Lower lobe of right lung (tissue), 2 donors: ENCODE data around the gene PFKFB3. TPM values are rescaled to one million over a fixed set of nuclear protein-coding genes. Genes with fewer than 3 reads are reported as not detected.

ENCODE experiments used
- ATAC-seq, 2 donors: fragments of 200-7000 bp; cut with Tn5 transposase; one replicate each; pipeline ENCODE4 v1.9.1; 2020 to 2022; ENCODE audit warnings: mild to moderate bottlenecking in 2 of 2, moderate library complexity in 2 of 2
- DNase-seq: peaks from one replicate; pipeline ENCODE4 v3.0.0-alpha.2; 2020
- H3K27ac ChIP-seq: fragments of 200-600 bp; one replicate; pipeline ENCODE4 v1.8.0; 2022
- H3K27me3 ChIP-seq: fragments of 200-600 bp; one replicate; pipeline ENCODE4 v1.8.0; 2022; ENCODE audit warnings: low read depth
- H3K36me3 ChIP-seq: fragments of 200-600 bp; one replicate; pipeline ENCODE4 v1.8.0; 2022; ENCODE audit warnings: mild to moderate bottlenecking
- H3K4me1 ChIP-seq: fragments of 200-600 bp; one replicate; pipeline ENCODE4 v1.8.0; 2022
- H3K4me3 ChIP-seq: fragments of 200-600 bp; one replicate; pipeline ENCODE4 v1.8.0; 2022; ENCODE audit warnings: mild to moderate bottlenecking
- H3K9me3 ChIP-seq: fragments of 200-600 bp; one replicate; pipeline ENCODE4 v1.8.0; 2022
- intact Hi-C: fragments of 100-400 bp; cut with DNase I; formaldehyde crosslinking; loops from one replicate; pipeline ENCODE4 v1.11.0; 2022
- total RNA-seq: library from RNA; stranded (reverse); fragmentation: NEBNext Ultra II Directional; extraction: Animal tissue kit (Norgen Biotek cat#: 25700); gene quantifications from one replicate; pipeline ENCODE4 v1.2.1, GENCODE V29; 2021
- TF ChIP-seq, protein P1 (sequence below): fragments of 200-600 bp; IDR thresholded peaks from one replicate; pipeline ENCODE4 v1.8.0; 2022; ENCODE audit warnings: antibody characterized with exemption, mild to moderate bottlenecking
- donor health status: DM: no; HTN: yes; CAD: no; lungs with severe emphysema.

The PFKFB3 gene
- total RNA-seq, 1 donor from 2014 or later = 78.5 TPM

DNA sequence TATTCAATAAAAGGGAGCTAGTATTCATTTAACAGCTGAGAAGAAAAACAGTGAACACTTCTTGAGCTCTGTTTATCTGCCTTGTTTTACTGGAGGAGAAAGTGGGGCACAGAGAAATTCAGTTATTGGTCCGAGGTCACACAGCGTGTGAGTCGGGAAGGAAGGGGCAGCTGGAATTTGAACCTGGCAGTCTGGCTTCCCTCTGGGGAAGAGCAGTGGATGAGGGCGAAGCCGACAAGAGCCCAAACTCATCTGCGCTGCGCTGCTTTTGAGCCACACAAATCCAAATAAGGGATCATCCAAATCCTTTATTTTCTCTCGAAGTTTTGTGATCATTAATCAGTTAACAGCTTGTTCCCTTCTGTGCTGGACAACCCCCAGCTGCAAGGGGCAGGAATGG is 23.7 kb upstream of the PFKFB3 start:
- intact Hi-C loops = no loop called here

DNA sequence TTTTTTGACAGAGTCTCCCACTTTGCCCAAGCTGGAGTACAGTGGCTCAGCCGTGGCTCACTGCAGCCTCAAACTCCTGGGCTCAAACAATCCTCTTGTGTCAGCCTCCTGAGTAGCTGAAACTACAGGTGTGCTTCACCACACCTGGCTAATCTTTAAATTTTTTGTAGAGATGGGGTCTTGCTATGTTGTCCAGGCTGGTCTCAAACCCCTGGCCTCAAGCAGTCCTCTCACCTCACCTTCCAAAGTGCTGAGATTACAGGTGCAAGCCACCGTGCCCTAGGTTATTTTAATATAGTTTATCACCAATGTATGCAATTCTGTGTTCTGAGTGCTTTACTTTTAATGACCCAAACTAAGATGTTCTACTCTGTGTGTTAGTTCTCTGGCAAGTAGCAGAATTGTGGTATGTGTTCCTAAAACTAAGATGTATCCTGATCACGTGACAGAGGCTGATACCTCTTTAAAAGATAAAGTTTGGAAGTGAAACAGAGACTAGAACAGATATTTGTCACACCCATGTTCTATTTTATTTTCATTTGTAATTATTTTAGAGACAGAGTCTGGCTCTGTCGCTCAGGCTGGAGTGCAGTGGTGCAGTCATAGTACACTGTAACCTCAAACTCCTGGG is 22.1 kb upstream of the PFKFB3 start:
- no peaks in the 10 kb centered on the region for H3K9me3 ChIP-seq
- ATAC-seq = no peak
- no peak overlapping the region for H3K4me3 ChIP-seq
- H3K27ac ChIP-seq = no peak overlapping the region
- H3K36me3 ChIP-seq = no peaks in the 10 kb centered on the region
- peaks cover 23% of the 10 kb centered on the region for H3K4me1 ChIP-seq
- no peak for DNase-seq
- no peaks in the 10 kb centered on the region for H3K27me3 ChIP-seq
- intact Hi-C loops = no loop called here
- TF ChIP-seq, protein P1, sequence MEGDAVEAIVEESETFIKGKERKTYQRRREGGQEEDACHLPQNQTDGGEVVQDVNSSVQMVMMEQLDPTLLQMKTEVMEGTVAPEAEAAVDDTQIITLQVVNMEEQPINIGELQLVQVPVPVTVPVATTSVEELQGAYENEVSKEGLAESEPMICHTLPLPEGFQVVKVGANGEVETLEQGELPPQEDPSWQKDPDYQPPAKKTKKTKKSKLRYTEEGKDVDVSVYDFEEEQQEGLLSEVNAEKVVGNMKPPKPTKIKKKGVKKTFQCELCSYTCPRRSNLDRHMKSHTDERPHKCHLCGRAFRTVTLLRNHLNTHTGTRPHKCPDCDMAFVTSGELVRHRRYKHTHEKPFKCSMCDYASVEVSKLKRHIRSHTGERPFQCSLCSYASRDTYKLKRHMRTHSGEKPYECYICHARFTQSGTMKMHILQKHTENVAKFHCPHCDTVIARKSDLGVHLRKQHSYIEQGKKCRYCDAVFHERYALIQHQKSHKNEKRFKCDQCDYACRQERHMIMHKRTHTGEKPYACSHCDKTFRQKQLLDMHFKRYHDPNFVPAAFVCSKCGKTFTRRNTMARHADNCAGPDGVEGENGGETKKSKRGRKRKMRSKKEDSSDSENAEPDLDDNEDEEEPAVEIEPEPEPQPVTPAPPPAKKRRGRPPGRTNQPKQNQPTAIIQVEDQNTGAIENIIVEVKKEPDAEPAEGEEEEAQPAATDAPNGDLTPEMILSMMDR = no peak

More for the DNA sequence above, 23.7 kb upstream of the PFKFB3 start:
- no peak for ATAC-seq
- no peaks in the 10 kb centered on the region for H3K27me3 ChIP-seq
- DNase-seq = no peak
- no peaks in the 10 kb centered on the region for H3K36me3 ChIP-seq
- H3K4me1 ChIP-seq = peaks cover 23% of the 10 kb centered on the region
- no peak overlapping the region for H3K27ac ChIP-seq
- H3K9me3 ChIP-seq = no peaks in the 10 kb centered on the region
- TF ChIP-seq, protein P1 = no peak
- H3K4me3 ChIP-seq = no peak overlapping the region

GRCh38 chr10:6181249-6181648 is 21.5 kb upstream of the PFKFB3 start:
- DNase-seq (no peak), ATAC-seq (no peak)
- TF ChIP-seq, protein P1 = no peak
- Histone ChIP-seq H3K27ac (no peak overlapping the region), H3K4me1 (peaks cover 18% of the 10 kb centered on the region), H3K4me3 (no peak overlapping the region), H3K36me3 (no peaks in the 10 kb centered on the region), H3K9me3 (no peaks in the 10 kb centered on the region), H3K27me3 (no peaks in the 10 kb centered on the region)
- intact Hi-C loops = no loop called here

DNA sequence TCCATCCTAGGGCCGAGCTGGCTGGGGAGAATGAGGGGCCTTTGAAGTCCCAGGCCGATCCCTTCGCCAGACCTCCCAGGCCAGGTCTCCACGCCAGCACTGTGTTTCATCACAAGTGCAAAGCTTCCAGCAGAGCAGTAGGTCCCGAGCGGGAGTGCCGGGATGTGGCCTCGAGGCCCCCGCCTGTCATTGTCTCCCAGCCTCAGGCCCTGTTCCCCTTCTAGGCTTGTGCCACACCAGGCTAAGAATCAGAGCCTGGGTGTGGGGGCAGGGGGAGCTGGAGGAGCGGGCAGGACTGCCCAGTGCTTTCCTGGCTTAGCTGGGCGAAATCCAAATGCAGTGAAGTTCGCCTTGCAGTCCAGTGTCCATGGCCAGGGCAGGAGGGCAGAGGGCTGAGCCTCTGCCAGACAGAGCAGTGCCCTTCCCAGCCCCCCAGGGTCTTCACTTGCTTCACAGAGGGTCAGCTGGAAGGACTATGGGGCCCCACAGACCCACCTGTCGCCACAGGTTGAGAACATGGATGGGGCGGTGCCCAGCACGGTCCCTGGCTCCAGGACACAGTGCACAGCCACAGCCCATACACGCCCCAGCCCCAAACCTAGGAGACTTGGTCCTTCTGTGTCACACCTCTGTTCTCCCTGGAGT is 20.2 kb upstream of the PFKFB3 start:
- TF ChIP-seq, protein P1 = no peak
- H3K36me3 ChIP-seq = no peaks in the 10 kb centered on the region
- intact Hi-C loops = no loop called here
- no peak overlapping the region for H3K4me3 ChIP-seq
- peak in 1 of 2 donors; percentile 42 for ATAC-seq
- no peaks in the 10 kb centered on the region for H3K9me3 ChIP-seq
- no peak for DNase-seq
- no peaks in the 10 kb centered on the region for H3K27me3 ChIP-seq
- H3K4me1 ChIP-seq = peaks cover 8% of the 10 kb centered on the region
- no peak overlapping the region for H3K27ac ChIP-seq

DNA sequence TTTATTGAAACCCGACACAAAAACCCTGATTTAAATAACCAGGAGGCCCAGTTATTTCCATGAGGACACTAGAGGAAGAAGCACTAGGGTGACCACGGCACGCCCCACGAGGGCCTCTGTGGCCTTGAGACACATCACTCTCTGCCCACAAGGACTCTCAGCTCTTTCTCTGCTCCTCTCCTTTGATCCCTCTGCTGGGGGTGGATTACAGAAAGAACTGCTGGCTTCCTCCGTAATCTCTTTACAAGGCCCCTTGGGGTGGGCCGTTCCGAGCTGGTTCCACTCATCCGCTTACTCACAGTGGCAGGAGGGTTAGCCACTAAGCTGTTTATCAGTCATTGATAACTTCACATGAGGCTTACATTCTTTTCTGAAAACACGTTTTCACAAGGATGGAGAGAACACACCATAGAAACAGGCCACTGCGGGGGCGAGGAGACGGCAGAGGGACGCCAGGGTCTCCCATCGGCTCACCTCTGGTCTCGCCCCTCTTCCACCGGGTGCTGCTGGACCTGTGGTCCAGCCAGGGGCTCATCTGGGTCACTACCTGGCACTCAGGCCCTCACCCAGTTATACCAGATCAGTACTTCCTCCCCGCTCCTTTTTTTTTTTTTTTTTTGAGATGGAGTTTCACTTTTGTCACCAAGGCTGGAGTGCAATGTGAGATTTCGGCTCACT is 17.6 kb upstream of the PFKFB3 start:
- TF ChIP-seq, protein P1 = no peak
- DNase-seq (no peak), ATAC-seq (no peak)
- intact Hi-C loops = no loop called here
- H3K4me1 ChIP-seq = peaks cover 8% of the 10 kb centered on the region
- no peaks in the 10 kb centered on the region for H3K36me3 ChIP-seq
- H3K9me3 ChIP-seq = no peaks in the 10 kb centered on the region
- no peaks in the 10 kb centered on the region for H3K27me3 ChIP-seq
- no peak overlapping the region for H3K27ac ChIP-seq
- H3K4me3 ChIP-seq = no peak overlapping the region
